ENCODE data around the gene SNX27.
"Not testable (repeated sequence)": the region's sequence is repeated elsewhere in the genome, so short reads cannot be mapped to it uniquely, and the experiment has no call there.

The SNX27 gene

DNA sequence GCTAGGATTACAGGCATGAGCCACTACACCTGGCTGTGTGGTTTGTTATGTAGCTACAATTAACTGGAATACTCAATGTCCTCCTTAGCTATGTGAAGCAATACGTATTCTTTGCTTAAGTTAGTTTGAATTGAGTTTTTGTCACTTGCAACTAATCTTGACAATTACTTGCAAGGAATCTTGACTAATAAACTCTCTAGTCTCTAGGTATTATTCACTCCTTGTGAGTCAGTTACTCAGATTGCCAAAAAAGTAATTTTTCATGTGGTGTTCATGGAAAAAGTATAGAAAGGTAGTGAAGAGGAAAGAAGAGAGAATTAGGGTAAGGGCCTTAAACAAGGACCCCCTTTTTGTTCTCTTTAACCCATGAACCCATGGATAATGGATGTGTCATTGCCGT is 7.6 kb upstream of the SNX27 start:
- DNase-seq = no peak

DNA sequence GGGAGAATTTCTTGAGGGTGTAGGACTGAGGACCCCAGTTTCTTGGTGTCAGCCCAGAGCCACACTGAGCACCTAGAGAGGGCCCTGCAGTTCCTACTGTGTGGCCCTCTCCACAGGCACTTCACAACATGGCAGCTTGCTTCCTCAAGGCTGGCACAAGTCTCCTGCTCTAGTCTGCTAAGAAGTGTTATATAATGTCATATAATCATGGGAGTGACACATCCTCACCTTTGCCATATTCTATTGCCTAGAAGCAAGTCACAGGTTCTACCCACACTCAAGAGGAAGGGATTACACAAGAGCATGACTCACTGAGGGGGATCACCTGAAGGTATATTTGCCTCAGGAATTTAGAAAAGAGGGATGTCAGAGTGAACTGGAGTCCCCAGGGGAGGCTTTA is 5.5 kb upstream of the SNX27 start:
- DNase-seq = no peak

DNA sequence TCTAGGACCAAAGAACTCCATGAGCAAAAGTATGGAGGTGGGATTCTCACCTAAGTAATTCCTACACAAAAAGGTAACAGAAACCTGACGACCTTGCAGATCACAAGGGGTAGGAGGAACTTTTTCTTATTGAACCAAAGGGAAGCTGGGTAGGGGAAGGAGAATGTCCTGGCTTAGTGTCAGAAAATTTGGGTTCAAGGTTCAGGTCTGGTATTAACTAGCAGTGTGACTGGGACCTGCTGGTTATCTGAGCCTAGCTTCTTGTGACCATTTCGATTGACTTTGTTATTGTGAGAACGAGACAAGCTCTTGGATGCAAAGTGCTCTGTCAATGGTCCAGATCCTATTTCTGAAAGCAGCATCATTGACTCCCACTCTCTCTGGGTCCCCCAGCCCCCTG is 5.0 kb upstream of the SNX27 start:
- no peak for DNase-seq

DNA sequence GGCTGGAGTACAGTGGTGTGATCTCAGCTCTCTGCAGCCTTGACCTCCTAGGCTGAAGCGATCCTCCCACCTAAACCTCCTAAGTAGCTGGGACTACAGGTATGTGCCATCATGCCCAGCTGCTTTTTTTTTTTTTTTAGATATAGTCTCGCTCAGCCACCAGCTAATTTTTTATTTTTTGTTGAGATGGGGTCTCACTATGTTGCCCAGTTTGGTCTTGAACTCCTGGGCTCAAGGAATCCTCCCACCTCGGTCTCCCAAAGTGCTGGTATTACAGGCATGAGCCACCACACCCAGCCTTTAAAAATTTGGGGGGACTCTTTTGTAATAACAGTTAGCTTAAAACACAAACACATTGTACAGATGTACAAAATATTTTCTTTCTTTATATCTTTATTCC is 1.7 kb upstream of the SNX27 start:
- DNase-seq = no peak

DNA sequence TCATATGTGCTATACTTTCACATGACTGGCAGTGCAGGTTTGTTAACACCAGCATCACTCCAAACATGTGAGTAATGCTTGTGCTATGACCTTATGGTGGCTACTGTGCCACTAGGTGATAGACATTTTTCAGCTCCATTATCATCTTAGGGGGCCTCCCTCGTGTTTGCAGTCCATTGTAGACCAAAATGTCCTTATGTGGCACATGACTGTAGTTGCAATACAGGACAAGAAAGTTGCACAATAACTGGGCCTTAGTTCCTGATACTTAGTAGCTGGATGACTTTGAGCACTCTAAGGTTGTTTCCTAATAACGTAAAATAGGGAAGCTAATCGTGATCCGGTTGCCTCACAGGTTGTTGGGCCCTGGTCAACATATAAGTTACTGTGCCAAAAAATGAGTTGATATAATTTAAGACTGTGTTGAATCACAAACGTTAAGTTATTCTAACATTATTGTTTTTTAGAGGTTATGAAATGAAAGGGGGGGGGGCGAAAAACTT is 511 bp upstream of the SNX27 start:
- no peak for DNase-seq

DNA sequence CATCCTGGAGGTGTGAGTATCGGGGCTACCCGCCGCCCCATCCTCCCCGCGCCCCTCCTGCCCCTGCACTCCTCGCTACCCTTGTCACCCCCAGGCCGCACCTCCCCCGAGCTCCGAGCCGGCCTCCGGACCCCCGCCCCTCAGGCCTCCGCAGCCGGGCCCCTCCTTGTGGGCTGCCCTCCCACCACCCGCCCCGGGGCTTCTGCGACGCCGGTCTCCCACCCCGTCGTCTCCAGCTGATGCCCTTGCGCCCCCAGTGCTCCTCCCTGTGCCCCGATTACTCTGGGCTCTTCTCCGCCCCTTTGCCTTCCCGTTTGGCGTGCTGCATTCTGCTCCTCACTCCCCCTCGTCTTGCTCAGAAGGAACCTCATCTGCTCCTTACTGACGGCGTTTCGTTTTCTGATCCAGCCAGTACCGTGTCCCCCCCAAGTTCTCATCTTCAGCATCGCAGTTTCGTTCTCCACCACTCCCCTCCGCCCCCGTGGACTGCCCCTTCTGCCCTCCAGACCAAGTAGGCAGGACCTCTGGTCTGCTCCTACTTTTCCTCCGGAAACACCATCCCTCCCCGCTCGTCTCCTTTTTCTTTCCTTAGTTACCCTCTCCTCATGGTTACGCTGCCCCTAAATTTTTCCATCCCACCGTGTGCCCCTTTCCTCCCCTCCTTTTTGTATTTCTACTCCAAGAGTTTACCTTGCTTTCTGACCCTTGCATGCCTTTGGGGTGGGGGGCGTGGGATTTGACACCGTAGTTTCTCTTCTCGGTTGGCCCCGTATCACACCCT is 841 bp downstream of the SNX27 start:
- peak; percentile 16 for DNase-seq

DNA sequence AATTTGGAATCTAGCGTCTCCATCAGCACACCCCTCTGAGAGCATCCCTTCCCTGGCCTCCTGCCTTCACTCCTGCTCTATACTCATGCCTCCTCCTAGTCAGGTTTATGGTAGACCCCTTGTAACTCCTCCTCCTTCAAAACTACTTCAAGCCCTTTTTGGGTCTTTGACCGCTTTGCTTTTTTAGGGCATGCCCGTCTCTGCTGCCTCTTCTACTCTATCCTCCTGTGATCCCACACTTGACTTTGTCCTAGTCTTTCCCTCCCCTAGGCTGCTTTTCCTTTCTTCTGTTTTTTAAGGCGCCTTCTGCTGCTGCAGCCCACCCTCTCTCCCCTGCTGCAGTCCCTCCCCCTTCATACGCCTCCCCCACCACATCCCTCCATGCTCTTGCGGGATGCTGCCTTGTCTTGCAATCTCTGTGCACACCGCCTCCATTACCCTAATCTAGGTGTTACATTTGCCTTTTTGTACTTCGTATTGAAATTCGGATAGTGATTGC is 1.5 kb downstream of the SNX27 start:
- DNase-seq = no peak

DNA sequence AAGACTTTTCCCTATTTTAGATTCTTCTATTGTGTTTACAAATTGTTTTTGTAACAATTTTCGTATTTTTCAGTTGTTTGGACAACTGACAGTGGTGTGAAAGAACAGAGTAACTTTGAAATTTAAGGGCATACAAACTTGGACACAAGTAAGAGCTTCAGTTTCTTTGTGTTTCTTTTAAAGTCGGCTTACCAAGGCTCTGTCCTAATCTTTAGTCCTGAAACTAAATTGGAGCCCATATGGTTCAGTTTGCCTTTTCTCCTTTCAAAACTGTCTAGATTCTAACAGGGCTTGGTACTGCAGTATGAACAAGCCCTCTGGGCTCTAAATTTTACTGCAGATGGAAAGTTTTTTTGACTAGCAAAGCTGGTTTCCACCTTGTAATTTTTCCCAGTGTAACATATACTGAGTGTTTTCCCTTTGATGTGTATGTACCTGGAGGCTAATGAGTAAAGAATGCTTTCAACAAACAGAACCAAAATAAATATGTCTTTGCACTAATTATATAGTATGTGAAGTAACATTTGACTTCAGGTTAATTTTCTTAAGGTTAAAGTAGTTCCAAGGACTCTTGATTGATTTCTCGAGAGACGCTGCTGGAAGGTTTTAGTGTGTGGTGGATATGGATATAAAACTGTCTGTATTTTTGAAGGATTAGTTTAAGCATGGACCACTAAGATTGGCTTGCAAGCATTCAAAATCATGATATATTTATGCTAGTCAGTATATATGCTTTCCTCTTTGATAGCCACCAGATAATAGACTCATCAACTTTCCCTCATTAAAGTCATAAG is 4.1 kb downstream of the SNX27 start:
- no peak for DNase-seq

DNA sequence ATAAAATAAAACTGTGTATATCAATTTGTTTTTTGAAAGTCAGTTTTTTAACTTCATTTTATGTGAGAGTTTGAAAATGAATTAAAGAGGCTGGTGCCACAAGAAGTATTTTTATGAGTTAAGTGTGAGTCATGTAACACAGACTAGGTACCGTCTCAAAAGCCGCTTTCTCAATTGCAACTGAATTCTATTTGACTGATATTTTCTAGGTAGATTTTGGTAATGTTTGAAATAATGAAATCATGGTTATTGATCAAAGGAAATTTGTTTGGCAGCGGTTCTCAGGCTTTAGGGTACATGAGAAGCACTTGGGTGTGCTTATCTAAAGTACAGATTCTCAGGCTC is 4.6 kb downstream of the SNX27 start:
- DNase-seq = no peak

DNA sequence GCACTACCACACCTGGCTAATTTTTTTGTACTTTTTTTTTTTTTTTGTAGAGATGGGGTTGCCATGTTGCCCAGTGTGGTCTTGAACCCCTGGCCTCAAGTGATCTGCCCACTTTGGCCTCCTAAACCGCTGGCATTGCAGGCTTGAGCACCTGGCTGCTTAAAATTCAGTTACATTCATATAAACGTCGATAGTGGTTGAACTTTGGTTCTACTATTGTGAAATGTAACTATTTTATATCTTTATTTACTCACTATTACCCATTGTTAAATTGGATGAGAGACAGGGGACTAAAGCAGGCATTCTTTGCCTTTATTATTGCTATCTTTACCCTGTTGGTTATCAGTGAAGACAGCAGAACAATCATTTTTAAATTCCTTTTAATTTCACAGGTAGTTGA is 6.2 kb downstream of the SNX27 start:
- DNase-seq = no peak

DNA sequence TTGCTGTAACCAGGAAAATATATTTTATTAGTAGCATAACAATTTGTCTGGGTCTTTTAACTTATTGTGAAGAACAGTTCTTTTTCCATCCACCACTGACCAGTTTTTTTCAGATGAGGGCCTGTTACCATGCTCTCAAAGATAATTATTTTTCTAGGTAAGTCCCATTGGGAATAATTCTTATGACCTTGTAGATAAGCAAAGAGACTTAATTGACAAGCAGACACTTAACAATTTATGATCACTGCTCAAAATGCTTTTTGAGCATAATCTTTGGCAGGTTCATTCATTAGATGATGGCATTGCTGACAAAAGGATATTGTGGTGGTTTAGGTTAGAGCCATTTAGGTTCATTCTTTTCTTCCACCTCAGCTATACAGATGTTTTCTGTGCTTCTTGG is 6.6 kb downstream of the SNX27 start:
- no peak for DNase-seq

DNA sequence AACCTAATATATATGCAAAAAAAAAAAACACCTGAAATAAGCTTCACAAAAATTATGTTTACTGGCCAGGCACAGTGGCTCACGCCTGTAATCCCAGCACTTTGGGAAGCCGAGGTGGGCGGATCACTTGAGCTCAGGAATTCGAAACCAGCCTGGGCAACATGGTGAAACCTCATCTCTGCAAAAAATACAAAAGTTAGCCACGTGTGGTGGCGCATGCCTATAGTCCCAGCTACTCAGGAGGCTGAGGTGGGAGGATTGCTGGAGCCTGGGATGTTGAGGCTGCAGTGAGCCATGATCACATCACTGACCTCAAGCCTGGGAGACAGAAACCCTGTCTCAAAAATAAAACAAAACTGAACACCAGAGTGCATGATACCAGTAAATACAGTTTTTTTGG is 7.1 kb downstream of the SNX27 start:
- not testable (repeated sequence) for DNase-seq

DNA sequence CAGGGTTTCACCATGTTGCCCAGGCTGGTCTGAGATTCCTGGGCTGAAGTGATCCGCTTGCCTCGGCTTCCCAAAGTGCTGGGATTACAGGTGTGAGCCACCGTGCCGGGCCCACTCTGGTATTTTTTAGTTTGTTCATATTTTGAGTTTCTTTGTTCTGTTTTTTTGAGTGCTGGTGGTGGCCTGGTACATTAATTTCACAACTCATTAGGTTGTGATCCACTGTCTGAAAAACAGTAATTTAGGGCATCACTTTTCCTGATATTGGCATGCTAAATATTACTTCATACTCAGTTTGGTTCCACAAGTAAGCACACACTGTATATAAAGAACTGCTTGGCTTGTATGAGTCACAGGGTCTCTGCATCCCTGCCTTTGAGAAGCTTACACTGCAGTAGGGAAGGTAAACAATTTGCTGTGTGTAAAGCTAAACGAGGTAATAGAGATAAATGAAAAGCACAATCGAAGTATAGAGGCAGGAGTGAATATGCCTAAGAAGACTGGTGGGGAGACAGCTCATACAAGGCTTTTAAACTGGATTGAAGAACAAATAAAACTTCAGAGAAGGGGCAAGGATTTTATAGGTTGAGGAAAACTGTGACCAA is 7.7 kb downstream of the SNX27 start:
- no peak for DNase-seq

DNA sequence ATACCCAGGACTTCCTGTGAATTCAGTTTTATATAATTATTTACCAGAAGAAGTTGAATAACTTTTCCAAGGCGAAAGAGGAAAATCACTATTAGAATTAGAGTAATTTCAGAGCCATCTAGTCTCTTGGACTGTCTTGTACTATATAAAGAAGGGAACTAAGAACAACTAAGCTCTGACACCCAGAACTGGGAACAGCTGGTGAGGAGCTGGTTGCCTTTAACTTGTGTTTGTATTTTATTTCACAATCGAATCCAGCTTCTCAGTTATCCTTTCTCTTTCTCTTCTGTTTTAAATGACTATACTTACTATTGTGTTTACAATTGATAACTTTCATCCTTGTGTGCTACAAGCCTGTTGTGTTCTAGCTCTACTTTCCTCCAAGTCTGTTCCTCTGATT is 8.4 kb downstream of the SNX27 start:
- no peak for DNase-seq

DNA sequence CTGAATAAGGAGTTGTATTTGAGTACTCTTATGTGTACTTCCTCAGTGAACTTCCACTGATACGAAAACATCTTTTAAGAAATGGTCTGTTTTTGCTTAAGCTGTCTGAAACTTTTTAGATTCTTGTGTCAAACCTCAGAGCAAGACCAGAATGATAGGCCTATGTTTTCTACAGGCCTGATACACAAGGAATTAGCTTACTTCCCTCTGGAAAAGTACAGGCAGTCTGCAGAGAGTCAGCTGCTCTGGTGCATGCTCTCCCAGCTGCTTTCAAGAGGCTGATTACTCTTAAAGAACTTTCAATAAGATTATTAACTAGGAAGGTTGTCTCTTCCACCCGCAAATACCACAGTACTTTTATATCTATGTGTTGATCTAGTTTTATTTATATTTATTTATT is 9.5 kb downstream of the SNX27 start:
- DNase-seq = no peak

DNA sequence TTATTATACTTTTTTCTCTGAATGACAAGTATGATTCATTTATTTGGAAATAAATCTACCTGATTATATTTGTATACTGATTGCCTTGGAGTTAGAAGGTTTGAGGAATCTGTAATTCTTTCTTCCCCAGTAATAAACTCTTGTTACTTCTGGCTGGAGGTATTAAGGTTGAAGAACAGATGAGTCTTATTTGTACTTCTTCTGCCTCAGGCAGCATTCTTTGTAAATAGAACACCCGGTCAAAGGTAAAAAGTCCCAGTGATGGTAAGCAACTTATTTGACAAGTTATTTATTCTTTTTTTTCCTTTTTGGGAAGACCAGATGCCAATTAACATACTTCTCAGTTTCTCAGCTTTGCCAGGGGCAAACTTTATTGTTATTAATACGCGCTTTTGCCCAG is 12.9 kb downstream of the SNX27 start:
- no peak for DNase-seq

DNA sequence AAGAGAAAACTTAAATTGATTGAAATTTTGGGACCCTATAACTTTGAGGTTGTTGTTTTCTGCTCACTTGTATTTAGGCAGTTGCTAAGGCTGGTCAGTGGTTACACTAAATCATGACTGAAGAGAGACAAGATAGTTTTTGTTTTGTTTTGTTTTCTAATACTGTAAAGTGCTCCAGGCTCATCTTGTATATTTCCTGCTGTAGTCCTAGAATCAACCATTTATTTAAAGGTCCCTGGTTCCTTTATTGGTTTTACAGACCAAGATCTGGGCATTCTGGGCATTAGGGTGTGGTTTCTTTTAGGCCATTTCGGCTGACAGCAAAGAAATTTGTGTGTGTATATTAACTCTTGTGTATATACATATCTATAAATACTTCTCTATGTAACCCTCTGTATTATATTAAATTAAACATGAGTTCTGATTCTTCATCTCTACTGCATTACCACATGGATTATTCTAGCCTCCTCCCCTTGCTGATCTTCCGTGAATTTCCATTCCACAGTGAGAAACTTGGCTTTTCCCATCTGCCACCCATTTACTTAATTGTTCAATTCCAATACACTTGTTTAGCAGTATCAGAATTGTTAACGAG is 15.0 kb downstream of the SNX27 start:
- no peak for DNase-seq

DNA sequence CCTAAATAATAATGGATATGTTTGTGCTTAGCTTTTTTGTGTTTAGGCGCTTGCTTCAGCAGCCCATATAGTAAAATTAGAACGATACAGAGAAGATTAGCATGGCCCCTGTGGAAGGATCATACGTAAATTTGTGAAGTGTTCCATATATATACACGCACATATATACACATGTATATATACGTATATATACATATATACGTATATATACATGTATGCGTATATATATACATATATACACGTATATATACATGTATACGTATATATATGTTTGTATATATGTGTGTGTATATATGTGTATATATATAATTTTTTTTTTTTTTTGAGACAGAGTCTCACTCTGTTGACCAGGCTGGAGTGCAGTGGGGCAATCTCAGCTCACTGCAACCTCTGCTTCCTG is 17.4 kb downstream of the SNX27 start:
- no peak for DNase-seq

DNA sequence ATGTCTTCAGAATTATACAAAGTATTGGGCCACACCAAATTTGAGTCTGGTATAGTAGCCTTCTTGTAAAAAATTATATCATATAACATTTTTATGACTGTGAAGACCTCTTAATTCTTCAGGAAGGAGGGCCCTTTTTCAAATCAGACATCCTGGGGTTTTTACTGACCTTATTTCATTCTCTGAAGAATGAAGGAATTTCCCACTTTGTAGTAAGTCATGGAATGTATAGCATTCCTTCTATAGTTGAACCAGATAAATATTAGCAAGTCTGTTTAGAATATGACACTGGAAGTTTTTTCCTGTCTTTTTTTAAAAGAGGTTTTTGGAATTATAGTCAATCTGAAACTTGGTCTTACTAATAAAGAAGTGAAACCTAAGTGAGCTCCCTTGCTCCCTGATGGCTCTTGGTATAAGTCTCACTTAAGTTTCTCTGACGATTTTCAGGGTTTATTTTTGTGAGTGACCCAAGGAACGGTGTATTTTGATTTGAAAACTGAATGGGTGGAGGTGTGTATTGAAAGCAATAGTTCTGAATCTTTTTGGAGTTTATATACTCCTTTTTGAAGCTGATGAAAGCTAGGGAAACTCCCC is 23.7 kb downstream of the SNX27 start:
- no peak for DNase-seq

DNA sequence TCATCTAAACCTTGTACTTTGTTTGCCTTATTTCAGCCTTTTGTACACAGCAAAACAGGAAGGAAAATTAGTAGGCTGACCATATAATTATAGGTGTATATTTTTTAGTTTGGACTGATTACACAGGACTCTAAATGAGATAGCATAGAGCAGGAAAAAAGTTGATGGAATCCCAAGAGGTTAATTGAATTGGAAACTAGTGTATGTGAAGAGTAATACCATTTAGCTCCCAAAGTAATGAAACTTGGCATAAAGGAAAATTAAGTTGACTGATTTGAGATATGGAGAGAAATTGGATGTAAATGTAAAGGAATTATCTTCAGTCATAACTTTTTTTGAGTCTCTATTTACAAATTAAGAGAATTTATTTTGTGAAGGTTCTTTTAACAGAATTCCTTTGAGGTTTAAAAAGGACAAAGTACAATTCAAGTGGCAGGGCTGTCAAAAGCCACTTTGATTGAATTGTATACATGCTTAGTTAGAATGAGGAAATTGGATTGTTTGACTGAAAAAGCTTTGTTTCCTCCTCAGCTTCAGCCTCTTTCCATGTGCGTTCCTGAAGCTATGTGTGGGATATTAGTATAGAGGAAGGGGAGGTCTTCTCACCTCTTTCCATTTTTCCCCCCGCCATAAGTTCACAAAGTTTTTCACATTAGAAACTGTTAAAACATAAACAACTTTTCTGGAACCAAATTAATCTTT is 26.4 kb downstream of the SNX27 start:
- no peak for DNase-seq

DNA sequence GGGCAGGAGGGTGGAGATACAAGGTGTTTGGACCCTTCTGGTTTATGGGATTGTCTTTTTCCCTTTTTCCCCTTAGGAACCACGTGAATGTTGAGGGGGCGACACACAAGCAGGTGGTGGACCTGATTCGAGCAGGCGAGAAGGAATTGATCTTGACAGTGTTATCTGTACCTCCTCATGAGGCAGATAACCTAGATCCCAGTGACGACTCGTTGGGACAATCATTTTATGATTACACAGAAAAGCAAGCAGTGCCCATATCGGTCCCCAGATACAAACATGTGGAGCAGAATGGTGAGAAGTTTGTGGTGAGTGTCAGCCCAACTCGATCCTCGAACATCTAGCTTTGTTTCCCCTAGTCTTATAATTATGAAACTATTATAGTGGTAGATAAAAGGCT is 27.0 kb downstream of the SNX27 start:
- no peak for DNase-seq

DNA sequence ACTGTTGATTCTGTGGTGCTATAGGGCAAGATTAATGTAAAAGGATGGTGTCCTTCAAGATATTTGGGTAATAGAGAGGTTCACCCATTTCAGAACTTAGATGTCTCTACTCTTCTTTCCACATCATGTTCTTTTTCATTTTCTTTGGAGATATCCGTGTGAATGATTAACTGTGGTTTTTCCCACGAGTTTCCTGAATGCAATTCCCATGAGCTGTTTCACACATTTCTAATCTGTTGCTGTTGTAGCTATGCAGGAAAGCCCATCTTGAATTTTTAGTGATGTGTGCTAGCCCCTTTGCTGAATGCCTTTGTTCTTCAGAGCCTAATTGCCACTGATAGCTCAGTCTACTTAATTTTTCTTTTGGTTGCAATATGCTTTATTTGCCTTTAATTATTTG is 27.6 kb downstream of the SNX27 start:
- DNase-seq = no peak
